Smooth muscle cell (in vitro differentiated cells): ENCODE measurements around the gene PHF1. TPM values are rescaled to one million over a fixed set of nuclear protein-coding genes. Genes with fewer than 3 reads are reported as not detected.

ENCODE experiments used
- DNase-seq: peaks from one replicate; lab custom pipeline; 2025; ENCODE audit not compliant: unreplicated experiment; lab: John Stamatoyannopoulos, UW
- H2AFZ ChIP-seq: fragments of 200-600 bp; sonication (generic); 2 replicates; pipeline ENCODE4 v1.6.0; 2016; ENCODE audit warnings: antibody characterized with exemption, low read depth, mild to moderate bottlenecking
- H3F3A ChIP-seq: fragments of 200-600 bp; sonication (generic); 2 replicates; pipeline ENCODE4 v1.6.0; 2017; ENCODE audit warnings: antibody characterized with exemption, low read depth
- H3K27ac ChIP-seq: fragments of 200-600 bp; sonication (generic); 2 replicates; pipeline ENCODE4 v1.5.1; 2016; ENCODE audit warnings: low read depth, mild to moderate bottlenecking
- H3K27me3 ChIP-seq: fragments of 200-600 bp; sonication (generic); 2 replicates; pipeline ENCODE4 v1.6.1; 2016; ENCODE audit warnings: low read depth, mild to moderate bottlenecking
- H3K36me3 ChIP-seq: fragments of 200-600 bp; sonication (generic); 2 replicates; pipeline ENCODE4 v1.5.1; 2016; ENCODE audit warnings: low read depth
- H3K4me1 ChIP-seq: fragments of 200-600 bp; sonication (generic); 2 replicates; pipeline ENCODE4 v1.5.1; 2016; ENCODE audit warnings: low read depth
- H3K4me2 ChIP-seq: fragments of 200-600 bp; sonication (generic); 2 replicates; pipeline ENCODE4 v1.6.0; 2016; ENCODE audit warnings: mild to moderate bottlenecking
- H3K4me3 ChIP-seq: fragments of 200-600 bp; sonication (generic); 2 replicates; pipeline ENCODE4 v1.5.1; 2016; ENCODE audit warnings: mild to moderate bottlenecking
- H3K79me2 ChIP-seq: fragments of 200-600 bp; sonication (generic); 2 replicates; pipeline ENCODE4 v1.6.0; 2016; ENCODE audit warnings: low read depth, mild to moderate bottlenecking
- H3K9ac ChIP-seq: fragments of 200-600 bp; sonication (generic); 2 replicates; pipeline ENCODE4 v1.6.0; 2016; ENCODE audit warnings: low read depth
- H3K9me3 ChIP-seq: fragments of 200-600 bp; sonication (generic); replicated peaks from 2 replicates; pipeline ENCODE4 v1.5.1; 2016; ENCODE audit warnings: low read depth
- H4K20me1 ChIP-seq: fragments of 200-600 bp; sonication (generic); 2 replicates; pipeline ENCODE4 v1.6.0; 2016; ENCODE audit warnings: low read depth
- CTCF ChIP-seq: fragments of 200-600 bp; sonication (generic); IDR thresholded peaks from 2 replicates; pipeline ENCODE4 v1.5.1; 2017; ENCODE audit warnings: borderline replicate concordance, mild to moderate bottlenecking, antibody characterized with exemption; ENCODE audit not compliant: insufficient read depth, poor library complexity, severe bottlenecking
- WGBS: methylation state at CpG from one replicate; pipeline ENCODE4 v1.1.7; 2016; ENCODE audit warnings: low lambda C conversion rate; 5-methylcytosine and 5-hydroxymethylcytosine counted together
- polyA plus RNA-seq: library from polyadenylated mRNA; unstranded; fragments of >200 nt; fragmentation: Nextera tagmentation; extraction: Ambion mirVana; gene quantifications from 2 replicates; pipeline ENCODE4 v1.2.1, GENCODE V29; 2016
- total RNA-seq: library from RNA; depleted of rRNA; stranded (reverse); fragments of >200 nt; gene quantifications from 2 replicates; pipeline ENCODE4 v1.2.3, GENCODE V29; 2014

The PHF1 gene
- total and polyA plus RNA-seq, 2 experiments from 2014 or later, result 36.9 to 39.3 TPM

GRCh38 chr6:33407132-33407718, 3.6 kb upstream of the PHF1 start:
- no peaks in the 10 kb centered on the region for H3K9me3 ChIP-seq
- WGBS, result 92% methylated on average over 5 of the region's 5 CpGs
- no peak overlapping the region for H3K4me2 ChIP-seq
- H3K79me2 ChIP-seq, result peaks cover 13% of the 10 kb centered on the region
- H4K20me1 ChIP-seq, result peaks cover 6% of the 10 kb centered on the region
- no peak overlapping the region for H3K9ac ChIP-seq
- no peak overlapping the region for H2AFZ ChIP-seq
- no peaks in the 10 kb centered on the region for H3K27me3 ChIP-seq
- H3F3A ChIP-seq, result peaks cover 4% of the 10 kb centered on the region
- no peaks in the 10 kb centered on the region for H3K36me3 ChIP-seq
- peak; percentile 25 for TF ChIP-seq CTCF
- H3K4me1 ChIP-seq, result peaks cover 7% of the 10 kb centered on the region
- no peak overlapping the region for H3K4me3 ChIP-seq
- no peak for DNase-seq
- no peak overlapping the region for H3K27ac ChIP-seq

DNA sequence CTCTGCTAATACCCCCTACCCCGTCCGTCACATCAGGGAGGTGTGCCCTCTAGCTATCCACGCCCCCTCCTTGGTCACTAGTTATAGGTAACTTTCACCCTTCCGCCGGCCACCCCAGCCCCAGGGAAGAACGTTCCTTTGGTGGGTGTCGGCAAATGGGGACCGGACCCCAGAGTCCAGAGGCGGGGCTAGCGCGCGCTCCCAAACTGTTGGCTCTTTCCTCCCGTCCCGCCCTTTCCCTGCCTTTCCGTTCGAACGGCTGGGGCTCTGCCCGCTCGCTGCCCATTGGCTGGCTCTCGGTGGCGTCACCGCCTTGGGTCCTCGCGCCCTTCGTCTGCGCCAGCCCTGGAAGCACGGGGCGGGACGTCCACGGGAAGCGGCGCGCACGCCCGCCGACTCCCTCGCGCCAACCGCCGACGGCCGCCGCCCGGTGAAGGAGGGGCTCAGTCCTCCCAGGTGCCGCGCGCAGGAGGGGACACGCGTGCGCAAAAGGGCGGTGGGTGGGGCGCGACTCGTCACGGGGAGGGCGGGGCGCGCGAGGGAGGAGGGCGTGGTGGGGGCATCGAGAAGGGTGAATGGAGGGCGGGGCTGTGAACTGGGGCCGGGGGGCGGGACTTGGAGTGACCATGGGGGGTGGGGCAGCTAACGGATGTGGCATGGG, 634 bp upstream of the PHF1 start:
- Histone ChIP-seq H3K9ac (peak overlapping the region; percentile 91), H3K27ac (peak overlapping the region; percentile 84), H3K36me3 (no peaks in the 10 kb centered on the region), H3K4me1 (peaks cover 7% of the 10 kb centered on the region), H3K4me2 (peak overlapping the region; percentile 98), H3K27me3 (no peaks in the 10 kb centered on the region), H3F3A (peaks cover 4% of the 10 kb centered on the region), H3K79me2 (peaks cover 20% of the 10 kb centered on the region), H3K9me3 (no peaks in the 10 kb centered on the region), H2AFZ (peak overlapping the region; percentile 93), H4K20me1 (peaks cover 8% of the 10 kb centered on the region), H3K4me3 (peak overlapping the region; percentile 82)
- peak; percentile 96 for DNase-seq
- WGBS, result under 1% methylated on average over 36 of the region's 65 CpGs
- TF ChIP-seq CTCF, result no peak

DNA sequence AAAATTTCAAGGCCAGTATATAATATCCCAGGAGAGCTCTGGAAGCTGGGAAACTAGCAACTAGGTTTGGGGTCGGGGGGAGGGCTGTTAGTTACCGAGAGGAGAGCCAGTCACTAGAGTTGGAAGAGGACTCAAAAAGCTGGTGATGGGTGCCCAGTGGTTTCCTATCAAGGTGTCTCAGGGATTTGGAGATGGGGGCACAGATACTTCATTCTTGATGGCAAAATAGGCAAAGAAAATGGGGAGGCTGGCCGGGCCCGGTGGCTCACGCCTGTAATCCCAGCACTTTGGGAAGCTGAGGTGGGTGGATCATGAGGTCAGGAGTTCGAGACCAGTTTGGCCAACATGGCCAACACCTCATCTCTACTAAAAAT, 805 bp downstream of the PHF1 start:
- Histone ChIP-seq H3K4me1 (peaks cover 17% of the 10 kb centered on the region), H3K9ac (peak overlapping the region; percentile 91), H3K4me2 (peak overlapping the region; percentile 98), H3K27me3 (no peaks in the 10 kb centered on the region), H3K79me2 (peaks cover 34% of the 10 kb centered on the region), H3K4me3 (peak overlapping the region; percentile 82), H3K27ac (peak overlapping the region; percentile 84), H2AFZ (no peak overlapping the region), H3F3A (peaks cover 4% of the 10 kb centered on the region), H4K20me1 (peaks cover 14% of the 10 kb centered on the region), H3K9me3 (no peaks in the 10 kb centered on the region), H3K36me3 (no peaks in the 10 kb centered on the region)
- DNase-seq, result no peak
- WGBS, result 65% methylated on average over 6 of the region's 6 CpGs
- no peak for TF ChIP-seq CTCF
